ENCODE data around the gene SFXN3.

SFXN3 gene

GRCh38 chr10:101070098-101070497 is 39.1 kb downstream of the SFXN3 start:
- in situ Hi-C loops (cut with HindIII; ENCODE audit: low pct_unique_long_range_greater_than_20kb, low sequenced_read_pairs) = no loop called here
- no peak for TF ChIP-seq JUND (IDR thresholded peaks at IDR 0.05; ENCODE audit: low read depth)

GRCh38 chr10:101071267-101071884 is 40.3 kb downstream of the SFXN3 start:
- no peak for DNase-seq (ENCODE audit: low read depth in 1 of 2, low spot score in 1 of 2)
- in situ Hi-C loops (cut with HindIII; ENCODE audit: low pct_unique_long_range_greater_than_20kb, low sequenced_read_pairs) = no loop called here
- no peak for TF ChIP-seq JUND (IDR thresholded peaks at IDR 0.05; ENCODE audit: low read depth)

More at GRCh38 chr10:101070098-101070497, 39.1 kb downstream of the SFXN3 start:
- DNase-seq (ENCODE audit: low read depth in 1 of 2, low spot score in 1 of 2) = no peak

DNA sequence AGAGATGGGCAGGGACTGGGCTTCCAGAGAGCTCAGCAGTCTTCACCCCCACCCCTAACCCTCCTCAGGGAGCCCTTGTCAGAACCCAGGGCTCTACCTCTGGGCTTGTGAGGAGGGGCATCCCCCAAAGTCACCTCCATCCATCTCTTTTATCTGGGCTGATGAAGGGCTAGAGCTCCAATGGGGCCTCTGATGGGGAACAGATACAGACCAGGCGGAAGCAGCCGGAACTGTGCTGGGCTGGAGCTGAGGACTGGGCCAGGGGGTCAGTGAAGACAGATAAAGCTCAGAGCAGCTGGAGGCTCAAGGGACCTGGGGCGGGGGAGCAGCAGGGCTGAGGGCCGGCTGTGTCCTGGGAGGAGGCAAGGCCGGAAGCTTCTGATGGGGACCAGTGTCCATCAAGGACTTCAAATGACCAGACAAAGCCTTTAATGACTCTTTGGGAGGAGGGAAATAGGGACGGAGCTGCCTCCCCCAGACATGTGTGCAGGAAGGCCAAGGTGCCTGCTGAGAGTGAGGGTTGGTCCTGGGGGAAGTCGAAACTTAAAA is 40.9 kb downstream of the SFXN3 start:
- no peak for TF ChIP-seq JUND (IDR thresholded peaks at IDR 0.05; ENCODE audit: low read depth)
- no peak for DNase-seq (ENCODE audit: low read depth in 1 of 2, low spot score in 1 of 2)
- in situ Hi-C loops (cut with HindIII; ENCODE audit: low pct_unique_long_range_greater_than_20kb, low sequenced_read_pairs) = no loop called here

- in situ Hi-C loops (cut with HindIII; ENCODE audit: low pct_unique_long_range_greater_than_20kb, low sequenced_read_pairs) = no loop called here
- TF ChIP-seq JUND (IDR thresholded peaks at IDR 0.05; ENCODE audit: low read depth) = no peak
- no peak for DNase-seq (ENCODE audit: low read depth in 1 of 2, low spot score in 1 of 2)
Measured at GRCh38 chr10:101072923-101073322, 41.9 kb downstream of the SFXN3 start.

DNA sequence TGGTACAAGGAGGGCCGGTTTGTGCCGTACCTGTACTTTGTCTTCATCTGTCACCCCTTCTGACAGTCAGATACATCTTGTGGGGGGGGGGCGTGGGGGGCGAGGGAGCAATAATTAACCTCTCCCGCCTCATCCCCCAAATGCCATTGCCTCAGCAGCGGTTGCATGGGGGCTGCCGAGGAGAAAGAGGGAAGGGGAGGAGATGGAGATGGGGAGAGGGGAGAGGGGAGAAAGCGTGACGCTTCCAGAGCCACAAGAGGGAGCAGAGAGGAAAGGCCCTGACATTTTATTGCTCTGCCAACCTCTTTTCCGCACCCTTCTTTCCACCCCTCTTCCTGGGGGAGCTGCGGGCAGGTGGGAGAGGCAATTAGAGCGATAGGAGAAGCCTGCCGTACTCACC is 42.6 kb downstream of the SFXN3 start:
- no peak for DNase-seq (ENCODE audit: low read depth in 1 of 2, low spot score in 1 of 2)
- in situ Hi-C loops (cut with HindIII; ENCODE audit: low pct_unique_long_range_greater_than_20kb, low sequenced_read_pairs) = no loop called here

GRCh38 chr10:101075775-101076174 is 44.7 kb downstream of the SFXN3 start:
- TF ChIP-seq JUND (IDR thresholded peaks at IDR 0.05; ENCODE audit: low read depth) = no peak
- in situ Hi-C loops (cut with HindIII; ENCODE audit: low pct_unique_long_range_greater_than_20kb, low sequenced_read_pairs) = no loop called here
- DNase-seq (ENCODE audit: low read depth in 1 of 2, low spot score in 1 of 2) = no peak

More for the DNA sequence above, 42.6 kb downstream of the SFXN3 start:
- no peak for TF ChIP-seq JUND (IDR thresholded peaks at IDR 0.05; ENCODE audit: low read depth)

- no peak for DNase-seq (ENCODE audit: low read depth in 1 of 2, low spot score in 1 of 2)
- no peak for TF ChIP-seq JUND (IDR thresholded peaks at IDR 0.05; ENCODE audit: low read depth)
- in situ Hi-C loops (cut with HindIII; ENCODE audit: low pct_unique_long_range_greater_than_20kb, low sequenced_read_pairs) = no loop called here
Measured at GRCh38 chr10:101076630-101077029, 45.6 kb downstream of the SFXN3 start.

- in situ Hi-C loops (cut with HindIII; ENCODE audit: low pct_unique_long_range_greater_than_20kb, low sequenced_read_pairs) = no loop called here
- no peak for TF ChIP-seq JUND (IDR thresholded peaks at IDR 0.05; ENCODE audit: low read depth)
- DNase-seq (ENCODE audit: low read depth in 1 of 2, low spot score in 1 of 2) = no peak
Measured at GRCh38 chr10:101079874-101080273, 48.8 kb downstream of the SFXN3 start.

DNA sequence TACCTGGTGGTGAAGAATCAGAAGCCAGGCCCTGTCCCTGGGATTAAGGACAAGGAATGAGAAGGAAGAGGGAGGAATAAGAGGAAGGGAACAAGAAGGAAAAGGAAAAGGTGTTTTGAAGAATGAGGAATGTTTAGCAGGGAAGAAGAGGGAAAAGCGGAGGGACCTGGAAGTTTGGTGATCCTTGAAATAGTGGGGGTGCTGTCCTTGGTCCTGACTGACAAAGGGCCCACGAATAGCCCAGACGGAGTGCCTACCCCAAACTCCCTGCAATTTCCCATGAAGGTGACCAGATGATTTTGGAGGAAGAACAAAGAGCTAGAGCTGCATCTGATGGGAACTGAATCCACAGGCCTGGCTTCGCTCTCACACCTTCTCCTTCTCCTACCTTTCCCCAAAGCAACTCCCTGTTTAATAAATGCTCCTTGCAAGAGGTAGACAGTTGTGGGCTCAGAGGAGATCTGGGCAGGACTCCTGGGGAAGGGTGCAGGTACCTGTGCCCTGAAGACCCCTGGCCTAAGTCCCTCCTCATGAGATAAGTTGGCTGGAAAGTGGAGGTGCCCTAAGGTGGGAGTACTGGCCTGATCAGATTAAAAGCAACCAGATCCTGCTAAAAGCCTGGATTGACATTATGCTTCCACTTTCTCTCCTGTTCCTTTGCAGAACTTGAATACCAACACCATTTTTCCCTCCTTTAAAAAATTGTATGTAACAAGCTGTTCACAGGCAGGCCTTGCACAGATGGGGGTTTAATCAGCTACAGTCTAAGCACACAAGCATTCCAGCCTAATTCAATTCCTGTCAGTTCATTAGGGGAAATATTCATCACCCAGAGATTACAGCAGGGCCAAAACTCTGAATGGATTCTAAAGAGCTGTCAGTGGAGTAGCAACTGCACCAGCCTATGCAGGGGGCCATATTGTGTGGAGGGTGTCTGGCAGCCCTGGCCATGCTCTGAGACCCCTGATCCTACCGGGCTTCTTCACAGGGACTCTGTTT is 50.2 kb downstream of the SFXN3 start:
- in situ Hi-C loops (cut with HindIII; ENCODE audit: low pct_unique_long_range_greater_than_20kb, low sequenced_read_pairs) = no loop called here
- DNase-seq (ENCODE audit: low read depth in 1 of 2, low spot score in 1 of 2) = peak; percentile 59 to 75
- TF ChIP-seq JUND (IDR thresholded peaks at IDR 0.05; ENCODE audit: low read depth) = no peak

DNA sequence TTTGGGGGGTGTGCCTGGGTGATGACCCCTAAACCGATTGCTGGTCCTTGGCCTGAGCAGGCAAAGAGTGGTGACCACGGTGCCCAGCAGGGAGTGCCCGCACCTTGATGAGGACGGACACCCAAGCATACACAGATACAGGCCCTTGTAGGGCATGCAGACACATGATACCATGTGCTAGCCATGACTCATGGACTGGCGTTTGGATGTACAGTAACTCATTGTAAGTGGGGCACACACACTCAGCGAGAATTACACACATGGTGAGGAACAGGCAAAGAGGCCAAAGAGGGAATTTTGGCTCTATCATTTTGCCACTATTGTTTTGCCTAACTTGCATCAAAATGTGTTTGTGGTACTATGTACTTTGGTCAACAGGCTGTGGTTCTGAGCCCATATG is 54.8 kb downstream of the SFXN3 start:
- no peak for DNase-seq (ENCODE audit: low read depth in 1 of 2, low spot score in 1 of 2)
- in situ Hi-C loops (cut with HindIII; ENCODE audit: low pct_unique_long_range_greater_than_20kb, low sequenced_read_pairs) = no loop called here
- no peak for TF ChIP-seq JUND (IDR thresholded peaks at IDR 0.05; ENCODE audit: low read depth)

DNA sequence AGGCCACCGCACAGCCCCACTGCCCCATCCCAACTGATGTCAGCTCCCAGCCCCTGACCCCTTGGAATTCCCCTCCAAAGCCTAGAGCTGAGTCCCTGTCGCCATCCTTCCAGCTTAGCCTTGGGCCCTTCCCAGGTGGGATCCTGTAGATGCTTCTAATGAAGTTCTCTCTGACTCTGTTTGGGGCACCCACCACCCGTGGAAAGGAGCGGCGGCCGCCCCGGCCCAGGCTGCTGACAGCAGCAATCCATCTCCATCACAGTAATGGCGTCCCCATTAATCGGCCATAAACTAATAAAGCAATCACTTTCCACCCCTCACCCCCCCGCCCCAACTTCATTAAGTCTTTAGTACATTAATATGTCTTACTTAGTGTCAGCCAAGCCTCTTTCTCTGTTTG is 56.3 kb downstream of the SFXN3 start:
- no peak for DNase-seq (ENCODE audit: low read depth in 1 of 2, low spot score in 1 of 2)
- in situ Hi-C loops (cut with HindIII; ENCODE audit: low pct_unique_long_range_greater_than_20kb, low sequenced_read_pairs) = no loop called here

GRCh38 chr10:101087965-101088364 is 56.9 kb downstream of the SFXN3 start:
- no peak for DNase-seq (ENCODE audit: low read depth in 1 of 2, low spot score in 1 of 2)
- in situ Hi-C loops (cut with HindIII; ENCODE audit: low pct_unique_long_range_greater_than_20kb, low sequenced_read_pairs) = no loop called here
- no peak for TF ChIP-seq JUND (IDR thresholded peaks at IDR 0.05; ENCODE audit: low read depth)

More for the DNA sequence above, 56.3 kb downstream of the SFXN3 start:
- no peak for TF ChIP-seq JUND (IDR thresholded peaks at IDR 0.05; ENCODE audit: low read depth)
